ENCODE results near the gene CEACAM16.
"Not testable (repeated sequence)": the region's sequence is repeated elsewhere in the genome, so short reads cannot be mapped to it uniquely, and the experiment has no call there.

GRCh38 chr19:44709434-44710266, 10.7 kb downstream of the CEACAM16 start:
- TF ChIP-seq, protein P1, sequence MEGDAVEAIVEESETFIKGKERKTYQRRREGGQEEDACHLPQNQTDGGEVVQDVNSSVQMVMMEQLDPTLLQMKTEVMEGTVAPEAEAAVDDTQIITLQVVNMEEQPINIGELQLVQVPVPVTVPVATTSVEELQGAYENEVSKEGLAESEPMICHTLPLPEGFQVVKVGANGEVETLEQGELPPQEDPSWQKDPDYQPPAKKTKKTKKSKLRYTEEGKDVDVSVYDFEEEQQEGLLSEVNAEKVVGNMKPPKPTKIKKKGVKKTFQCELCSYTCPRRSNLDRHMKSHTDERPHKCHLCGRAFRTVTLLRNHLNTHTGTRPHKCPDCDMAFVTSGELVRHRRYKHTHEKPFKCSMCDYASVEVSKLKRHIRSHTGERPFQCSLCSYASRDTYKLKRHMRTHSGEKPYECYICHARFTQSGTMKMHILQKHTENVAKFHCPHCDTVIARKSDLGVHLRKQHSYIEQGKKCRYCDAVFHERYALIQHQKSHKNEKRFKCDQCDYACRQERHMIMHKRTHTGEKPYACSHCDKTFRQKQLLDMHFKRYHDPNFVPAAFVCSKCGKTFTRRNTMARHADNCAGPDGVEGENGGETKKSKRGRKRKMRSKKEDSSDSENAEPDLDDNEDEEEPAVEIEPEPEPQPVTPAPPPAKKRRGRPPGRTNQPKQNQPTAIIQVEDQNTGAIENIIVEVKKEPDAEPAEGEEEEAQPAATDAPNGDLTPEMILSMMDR (IDR thresholded peaks at IDR 0.05), result not testable (repeated sequence)
- TF ChIP-seq POLR2A (IDR thresholded peaks at IDR 0.05), result not testable (repeated sequence)
